Smooth muscle cell (in vitro differentiated cells): Measurements from ENCODE around the gene NAALADL1. TPM values are rescaled to one million over a fixed set of nuclear protein-coding genes. Genes with fewer than 3 reads are reported as not detected.

Experiments
- DNase-seq: peaks from one replicate; lab custom pipeline; 2025; ENCODE audit not compliant: unreplicated experiment; lab: John Stamatoyannopoulos, UW
- H2AFZ ChIP-seq: fragments of 200-600 bp; sonication (generic); 2 replicates; pipeline ENCODE4 v1.6.0; 2016; ENCODE audit warnings: antibody characterized with exemption, low read depth, mild to moderate bottlenecking
- H3F3A ChIP-seq: fragments of 200-600 bp; sonication (generic); 2 replicates; pipeline ENCODE4 v1.6.0; 2017; ENCODE audit warnings: antibody characterized with exemption, low read depth
- H3K27ac ChIP-seq: fragments of 200-600 bp; sonication (generic); 2 replicates; pipeline ENCODE4 v1.5.1; 2016; ENCODE audit warnings: low read depth, mild to moderate bottlenecking
- H3K27me3 ChIP-seq: fragments of 200-600 bp; sonication (generic); 2 replicates; pipeline ENCODE4 v1.6.1; 2016; ENCODE audit warnings: low read depth, mild to moderate bottlenecking
- H3K36me3 ChIP-seq: fragments of 200-600 bp; sonication (generic); 2 replicates; pipeline ENCODE4 v1.5.1; 2016; ENCODE audit warnings: low read depth
- H3K4me1 ChIP-seq: fragments of 200-600 bp; sonication (generic); 2 replicates; pipeline ENCODE4 v1.5.1; 2016; ENCODE audit warnings: low read depth
- H3K4me2 ChIP-seq: fragments of 200-600 bp; sonication (generic); 2 replicates; pipeline ENCODE4 v1.6.0; 2016; ENCODE audit warnings: mild to moderate bottlenecking
- H3K4me3 ChIP-seq: fragments of 200-600 bp; sonication (generic); 2 replicates; pipeline ENCODE4 v1.5.1; 2016; ENCODE audit warnings: mild to moderate bottlenecking
- H3K79me2 ChIP-seq: fragments of 200-600 bp; sonication (generic); 2 replicates; pipeline ENCODE4 v1.6.0; 2016; ENCODE audit warnings: low read depth, mild to moderate bottlenecking
- H3K9ac ChIP-seq: fragments of 200-600 bp; sonication (generic); 2 replicates; pipeline ENCODE4 v1.6.0; 2016; ENCODE audit warnings: low read depth
- H3K9me3 ChIP-seq: fragments of 200-600 bp; sonication (generic); replicated peaks from 2 replicates; pipeline ENCODE4 v1.5.1; 2016; ENCODE audit warnings: low read depth
- H4K20me1 ChIP-seq: fragments of 200-600 bp; sonication (generic); 2 replicates; pipeline ENCODE4 v1.6.0; 2016; ENCODE audit warnings: low read depth
- CTCF ChIP-seq: fragments of 200-600 bp; sonication (generic); IDR thresholded peaks from 2 replicates; pipeline ENCODE4 v1.5.1; 2017; ENCODE audit warnings: borderline replicate concordance, mild to moderate bottlenecking, antibody characterized with exemption; ENCODE audit not compliant: insufficient read depth, poor library complexity, severe bottlenecking
- WGBS: methylation state at CpG from one replicate; pipeline ENCODE4 v1.1.7; 2016; ENCODE audit warnings: low lambda C conversion rate; 5-methylcytosine and 5-hydroxymethylcytosine counted together
- polyA plus RNA-seq: library from polyadenylated mRNA; unstranded; fragments of >200 nt; fragmentation: Nextera tagmentation; extraction: Ambion mirVana; gene quantifications from 2 replicates; pipeline ENCODE4 v1.2.1, GENCODE V29; 2016
- total RNA-seq: library from RNA; depleted of rRNA; stranded (reverse); fragments of >200 nt; gene quantifications from 2 replicates; pipeline ENCODE4 v1.2.3, GENCODE V29; 2014

NAALADL1 gene
- total and polyA plus RNA-seq, 2 experiments from 2014 or later: 1.0 to 7.0 TPM

- Histone ChIP-seq H4K20me1 (peaks cover 10% of the 10 kb centered on the region), H3K36me3 (no peaks in the 10 kb centered on the region), H3K27me3 (no peaks in the 10 kb centered on the region), H3K79me2 (peaks cover 23% of the 10 kb centered on the region), H3K4me3 (no peak overlapping the region), H3K9ac (no peak overlapping the region), H3K4me1 (no peaks in the 10 kb centered on the region), H3K9me3 (no peaks in the 10 kb centered on the region), H3F3A (no peaks in the 10 kb centered on the region), H2AFZ (no peak overlapping the region), H3K4me2 (no peak overlapping the region), H3K27ac (peak overlapping the region; percentile 35)
- no peak for TF ChIP-seq CTCF
- no peak for DNase-seq
These were observed 45.1 kb upstream of the NAALADL1 start for GRCh38 chr11:65103476-65103875.

GRCh38 chr11:65102142-65103095 lies 44.1 kb upstream of the NAALADL1 start:
- H3K36me3 ChIP-seq: no peaks in the 10 kb centered on the region
- no peak overlapping the region for H3K4me2 ChIP-seq
- peaks cover 28% of the 10 kb centered on the region for H3K79me2 ChIP-seq
- DNase-seq: no peak
- no peaks in the 10 kb centered on the region for H3F3A ChIP-seq
- no peak overlapping the region for H3K27ac ChIP-seq
- H4K20me1 ChIP-seq: peaks cover 10% of the 10 kb centered on the region
- 95% methylated on average over 8 of the region's 8 CpGs for WGBS
- H3K9me3 ChIP-seq: no peaks in the 10 kb centered on the region
- H3K9ac ChIP-seq: no peak overlapping the region
- no peaks in the 10 kb centered on the region for H3K27me3 ChIP-seq
- H3K4me3 ChIP-seq: no peak overlapping the region
- H3K4me1 ChIP-seq: no peaks in the 10 kb centered on the region
- no peak overlapping the region for H2AFZ ChIP-seq
- TF ChIP-seq CTCF: no peak

GRCh38 chr11:65100674-65101350 lies 42.5 kb upstream of the NAALADL1 start:
- Histone ChIP-seq H3K4me3 (no peak overlapping the region), H3K79me2 (peaks cover 32% of the 10 kb centered on the region), H4K20me1 (peaks cover 9% of the 10 kb centered on the region), H3K9me3 (no peaks in the 10 kb centered on the region), H3K9ac (no peak overlapping the region), H2AFZ (no peak overlapping the region), H3K27me3 (no peaks in the 10 kb centered on the region), H3K4me2 (no peak overlapping the region), H3K4me1 (peaks cover 5% of the 10 kb centered on the region), H3K27ac (peak overlapping the region; percentile 35), H3F3A (no peaks in the 10 kb centered on the region), H3K36me3 (no peaks in the 10 kb centered on the region)
- 97% methylated on average over 6 of the region's 6 CpGs for WGBS
- no peak for DNase-seq
- no peak for TF ChIP-seq CTCF
